Erythroblast (primary cell): ENCODE data around the gene IRF9.
A peak's percentile ranks its signal among the peaks of the same experiment; 100 is the strongest.

Experiments used
- DNase-seq, 2 experiments: peaks; one replicate each; lab custom pipeline; 2025; lab: John Stamatoyannopoulos, UW
- GATA1 ChIP-seq: IDR thresholded peaks from 2 replicates; pipeline ENCODE4 v1.6.1; 2011; ENCODE audit warnings: low read depth, mild to moderate bottlenecking, control low read depth, low read length, moderate library complexity
- POLR2A ChIP-seq: IDR thresholded peaks from 2 replicates; pipeline ENCODE4 v1.6.1; 2011; ENCODE audit warnings: mild to moderate bottlenecking, low read length

Gene IRF9

GRCh38 chr14:24179961-24180796 lies 19.1 kb downstream of the IRF9 start:
- DNase-seq: no peak

GRCh38 chr14:24181371-24182077 lies 20.5 kb downstream of the IRF9 start:
- DNase-seq: no peak
- TF ChIP-seq GATA1 (no peak), POLR2A (no peak)

More at GRCh38 chr14:24179961-24180796, 19.1 kb downstream of the IRF9 start:
- no peak for TF ChIP-seq POLR2A
- no peak for TF ChIP-seq GATA1

- TF ChIP-seq POLR2A: no peak
- no peak for DNase-seq
Measured at GRCh38 chr14:24182110-24182882, 21.2 kb downstream of the IRF9 start.

GRCh38 chr14:24183014-24183481 lies 22.0 kb downstream of the IRF9 start:
- TF ChIP-seq POLR2A (no peak), GATA1 (no peak)
- no peak for DNase-seq

- DNase-seq: no peak
- TF ChIP-seq GATA1 (no peak), POLR2A (no peak)
Measured at GRCh38 chr14:24184104-24184970, 23.3 kb downstream of the IRF9 start.

GRCh38 chr14:24185026-24185425 lies 24.0 kb downstream of the IRF9 start:
- DNase-seq: no peak
- TF ChIP-seq GATA1 (no peak), POLR2A (no peak)

GRCh38 chr14:24185741-24186140 lies 24.7 kb downstream of the IRF9 start:
- DNase-seq: no peak
- TF ChIP-seq POLR2A (no peak), GATA1 (no peak)

GRCh38 chr14:24186831-24187538 lies 25.9 kb downstream of the IRF9 start:
- TF ChIP-seq POLR2A (no peak), GATA1 (no peak)

GRCh38 chr14:24187539-24187915 lies 26.5 kb downstream of the IRF9 start:
- no peak for DNase-seq
- TF ChIP-seq POLR2A: no peak
- no peak for TF ChIP-seq GATA1

More at GRCh38 chr14:24186831-24187538, 25.9 kb downstream of the IRF9 start:
- DNase-seq: no peak

- TF ChIP-seq POLR2A (peak; percentile 72), GATA1 (no peak)
- DNase-seq: peak; percentile 95 to 97
Measured at GRCh38 chr14:24188251-24189058, 27.4 kb downstream of the IRF9 start, which contains the start of gene IPO4. TSS of gene IPO4 (minus strand) at chr14:24188816. CDS start at chr14:24188787, 29 bp downstream.

GRCh38 chr14:24189059-24189375 lies 28.0 kb downstream of the IRF9 start:
- no peak for TF ChIP-seq POLR2A
- TF ChIP-seq GATA1: no peak
- DNase-seq: no peak
